AG04450 (cell line): ENCODE results near the gene MMP24. TPM values are rescaled to one million over a fixed set of nuclear protein-coding genes. Genes with fewer than 3 reads are reported as not detected.

Experiments used
- CTCF ChIA-PET: fragments of 300-600, 350-600 bp; formaldehyde crosslinking; extraction: SDS; loops from one replicate; lab custom pipeline; 2022; ENCODE audit warnings: antibody characterized with exemption, inconsistent platforms; lab: Charles Lee
- POLR2A ChIA-PET: fragments of 350-600 bp; formaldehyde crosslinking; extraction: SDS; loops from one replicate; lab custom pipeline; 2021; ENCODE audit warnings: antibody characterized with exemption, inconsistent platforms; lab: Yijun Ruan, JAX
- DNase-seq: peaks from one replicate; pipeline ENCODE4 v3.0.0-alpha.2; 2011; ENCODE audit warnings: low read depth, low spot score
- H3K27ac ChIP-seq: one replicate; pipeline ENCODE4 v1.5.1; 2012; ENCODE audit warnings: low read depth, low read length, control low read depth
- H3K27me3 ChIP-seq: one replicate; pipeline ENCODE4 v1.6.0; 2012; ENCODE audit warnings: low read length; ENCODE audit not compliant: control insufficient read depth, insufficient read depth
- H3K4me3 ChIP-seq: 2 replicates; pipeline ENCODE4 v1.5.1; 2011; ENCODE audit warnings: mild to moderate bottlenecking, low read depth, low read length, control low read depth
- H3K9me3 ChIP-seq: 2 replicates; pipeline ENCODE4 v1.5.1; 2012; ENCODE audit warnings: low read length; ENCODE audit not compliant: control insufficient read depth, insufficient read depth
- CTCF ChIP-seq: IDR thresholded peaks from 2 replicates; pipeline ENCODE4 v1.5.1; 2011; ENCODE audit warnings: low read depth, low read length, control low read depth, inconsistent platforms
- polyA plus RNA-seq: library from polyadenylated mRNA; depleted of rRNA; stranded (reverse); fragments of >200 nt; gene quantifications from 2 replicates; pipeline ENCODE4 v1.2.3, GENCODE V29; 2011

Gene MMP24
- polyA plus RNA-seq, 1 experiment = 0.40 TPM

GRCh38 chr20:35281506-35282101 is 55.1 kb downstream of the MMP24 start:
- Histone ChIP-seq H3K9me3 (peaks cover 5% of the 10 kb centered on the region; the same call in 1 of the 2 replicates), H3K27ac (no peak overlapping the region), H3K27me3 (no peaks in the 10 kb centered on the region), H3K4me3 (no peak overlapping the region)
- DNase-seq = no peak
- ChIA-PET POLR2A (no interaction called here), CTCF (interaction anchor here (2.1 kb wide), 1 partner anchor 12 kb away, joined by 4 read pairs; no protein-coding TSS in a partner anchor)
- no peak for TF ChIP-seq CTCF

- no peak for DNase-seq
Measured at GRCh38 chr20:35283441-35284266, 57.2 kb downstream of the MMP24 start.

GRCh38 chr20:35284267-35284991 is 57.9 kb downstream of the MMP24 start, which contains the start of gene EIF6:
EIF6 (minus strand) TSS chr20:35284772; CDS start chr20:35284487, 285 bp downstream.
- CTCF ChIA-PET = interaction anchor here (0.6 to 1.5 kb wide), 5 partner anchors 16 to 163 kb away, joined by 3 to 7 read pairs (median 4); no protein-coding TSS in a partner anchor
- no peak for TF ChIP-seq CTCF
- DNase-seq = peak; percentile 55
- no peaks in the 10 kb centered on the region for H3K27me3 ChIP-seq
- POLR2A ChIA-PET = interaction anchor here (0.6 to 1.7 kb wide), 13 partner anchors 9 to 192 kb away, joined by 3 to 13 read pairs (median 5); partner anchors contain the start of genes EDEM2 and GDF5
- peak within 1 kb of the TSS; percentile 95 for H3K4me3 ChIP-seq
- H3K27ac ChIP-seq = peak within 1 kb of the TSS; percentile 75
- peaks cover 5% of the 10 kb centered on the region; the same call in 1 of the 2 replicates for H3K9me3 ChIP-seq

More at GRCh38 chr20:35283441-35284266, 57.2 kb downstream of the MMP24 start:
- peak overlapping the region; percentile 95 for H3K4me3 ChIP-seq
- peak overlapping the region; percentile 75 for H3K27ac ChIP-seq
- ChIA-PET POLR2A (interaction anchor here (0.6 to 1.7 kb wide), 7 partner anchors 22 to 192 kb away, joined by 3 to 13 read pairs (median 7); partner anchors contain the start of gene GDF5), CTCF (interaction anchor here (0.9 to 1.5 kb wide), 4 partner anchors 15 to 163 kb away, joined by 4 to 7 read pairs (median 4); no protein-coding TSS in a partner anchor)
- TF ChIP-seq CTCF = no peak
- no peaks in the 10 kb centered on the region for H3K27me3 ChIP-seq
- H3K9me3 ChIP-seq = peaks cover 5% of the 10 kb centered on the region; the same call in 1 of the 2 replicates

- no peak for DNase-seq
- TF ChIP-seq CTCF = no peak
- Histone ChIP-seq H3K27me3 (no peaks in the 10 kb centered on the region), H3K9me3 (peaks cover 5% of the 10 kb centered on the region; the same call in 1 of the 2 replicates), H3K4me3 (peak overlapping the region; percentile 95), H3K27ac (peak overlapping the region; percentile 75)
- POLR2A ChIA-PET = interaction anchor here (0.6 to 1.7 kb wide), 9 partner anchors 8 to 169 kb away, joined by 3 to 13 read pairs (median 5); partner anchors contain the start of genes EDEM2 and GDF5
- CTCF ChIA-PET = interaction anchor here (0.6 to 1.5 kb wide), 4 partner anchors 16 to 163 kb away, joined by 3 to 4 read pairs (median 4); no protein-coding TSS in a partner anchor
Measured at GRCh38 chr20:35284992-35285805, 58.7 kb downstream of the MMP24 start.
